Measurements from ENCODE around the gene CR2. TPM values are rescaled to one million over a fixed set of nuclear protein-coding genes. Genes with fewer than 3 reads are reported as not detected.

CR2 gene
- total and polyA plus RNA-seq, 2 of the 4 experiments (the other 2 are of a cell fraction), result not detected

DNA sequence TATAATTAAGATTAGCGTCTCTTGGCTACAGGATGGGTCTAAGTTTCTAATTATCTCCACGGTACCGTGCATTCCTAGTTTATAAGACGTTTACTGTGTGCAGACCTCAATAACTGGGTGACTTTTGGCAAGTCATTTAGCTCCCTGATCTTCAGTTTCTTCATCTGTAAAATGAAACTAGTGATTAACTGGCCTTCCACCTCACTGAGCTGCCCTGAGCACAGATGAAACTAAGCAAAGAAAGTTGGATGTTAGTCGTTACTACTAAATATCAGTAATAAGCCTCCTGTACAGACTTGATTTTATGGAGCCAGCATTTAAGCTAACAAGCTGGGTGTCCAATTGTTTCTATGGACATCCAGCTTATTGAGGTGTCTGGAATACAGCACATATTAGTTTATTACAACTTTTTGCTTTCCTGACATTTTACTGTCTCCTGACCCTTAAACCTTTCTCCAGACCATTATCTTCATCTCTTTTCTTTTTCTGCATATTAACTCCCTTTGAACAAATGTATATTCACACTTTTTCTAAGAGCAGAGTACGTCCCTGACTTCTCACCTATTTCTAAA is 1.1 kb downstream of the CR2 start:
- POLR2A ChIA-PET (ENCODE audit: unreplicated experiment), result no interaction called here
- H3K4me2 ChIP-seq (ENCODE audit: low read depth, low read length), result no peak overlapping the region
- no peak overlapping the region for H3K56ac ChIP-seq (ENCODE audit: extremely low read depth, insufficient read depth, low read length)

More for the DNA sequence above, 1.1 kb downstream of the CR2 start:
- TF ChIP-seq, protein P1, sequence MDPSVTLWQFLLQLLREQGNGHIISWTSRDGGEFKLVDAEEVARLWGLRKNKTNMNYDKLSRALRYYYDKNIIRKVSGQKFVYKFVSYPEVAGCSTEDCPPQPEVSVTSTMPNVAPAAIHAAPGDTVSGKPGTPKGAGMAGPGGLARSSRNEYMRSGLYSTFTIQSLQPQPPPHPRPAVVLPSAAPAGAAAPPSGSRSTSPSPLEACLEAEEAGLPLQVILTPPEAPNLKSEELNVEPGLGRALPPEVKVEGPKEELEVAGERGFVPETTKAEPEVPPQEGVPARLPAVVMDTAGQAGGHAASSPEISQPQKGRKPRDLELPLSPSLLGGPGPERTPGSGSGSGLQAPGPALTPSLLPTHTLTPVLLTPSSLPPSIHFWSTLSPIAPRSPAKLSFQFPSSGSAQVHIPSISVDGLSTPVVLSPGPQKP (IDR thresholded peaks at IDR 0.05; ENCODE audit: borderline replicate concordance, low read depth, low read length), result no peak
- TF ChIP-seq CHD1 (IDR thresholded peaks at IDR 0.05; ENCODE audit: low read depth, low read length) (no peak), MXI1 (IDR thresholded peaks at IDR 0.05; ENCODE audit: borderline replicate concordance, low read depth, low read length) (no peak), POLR2A (IDR thresholded peaks at IDR 0.05; ENCODE audit: low read depth, low read length) (no peak), RAD21 (IDR thresholded peaks at IDR 0.05; ENCODE audit: low read length) (no peak), SMC3 (IDR thresholded peaks at IDR 0.05; ENCODE audit: low read depth, low read length) (no peak)
- Histone ChIP-seq H3K9me1 (ENCODE audit: insufficient read depth, low read length) (no peaks in the 10 kb centered on the region), H4K20me1 (ENCODE audit: insufficient read depth, low read length) (no peaks in the 10 kb centered on the region), H3K79me1 (ENCODE audit: low read depth in 1 of 2, low read length in 2 of 2) (no peaks in the 10 kb centered on the region), H3K27ac (ENCODE audit: insufficient read depth, low read length) (no peak overlapping the region), H3K18ac (ENCODE audit: low read depth, low read length) (no peak overlapping the region), H2BK20ac (ENCODE audit: low read depth, low read length) (no peak overlapping the region), H3K4ac (ENCODE audit: low read depth, low read length) (no peak overlapping the region), H3K23ac (ENCODE audit: low read depth, low read length) (no peak overlapping the region), H2BK15ac (ENCODE audit: low read depth, low read length) (no peak overlapping the region), H3K14ac (replicated peaks; ENCODE audit: low read depth, low read length) (no peak overlapping the region), H2AK9ac (replicated peaks; ENCODE audit: low read depth, low read length, poor library complexity) (no peak overlapping the region), H2AK5ac (ENCODE audit: low read depth, low read length) (no peak overlapping the region), H3K9me3 (ENCODE audit: control insufficient read depth, insufficient read depth, low read length) (no peaks in the 10 kb centered on the region), H3K9ac (ENCODE audit: low read depth, low read length) (no peak overlapping the region), H3K4me1 (ENCODE audit: control insufficient read depth, insufficient read depth, low read length) (peaks cover 2% of the 10 kb centered on the region; the same call in 1 of the 2 replicates), H2BK120ac (ENCODE audit: low read depth, low read length) (no peak overlapping the region), H4K5ac (ENCODE audit: low read depth, low read length) (no peak overlapping the region), H4K8ac (ENCODE audit: low read depth in 2 of 2, low read length in 2 of 2) (no peak overlapping the region), H2AFZ (replicated peaks; ENCODE audit: low read length, poor library complexity) (no peak overlapping the region), H3K27me3 (ENCODE audit: control insufficient read depth, insufficient read depth, low read length) (peaks cover 26% of the 10 kb centered on the region), H4K91ac (ENCODE audit: insufficient read depth, low read depth, low read length) (no peak overlapping the region), H3K4me3 (ENCODE audit: insufficient read depth, low read depth, low read length) (no peak overlapping the region), H3K36me3 (ENCODE audit: control insufficient read depth, insufficient read depth, low read length) (no peaks in the 10 kb centered on the region), H2BK5ac (ENCODE audit: low read depth, low read length, poor library complexity, severe bottlenecking) (no peak overlapping the region)
- no peak for ATAC-seq (ENCODE audit: low read depth)
- in situ Hi-C loops (cut with MboI; ENCODE audit: low sequenced_read_pairs) (no loop called here), intact Hi-C loops (cut with micrococcal nuclease) (no loop called here), dilution Hi-C loops (cut with HindIII; ENCODE audit: low sequenced_read_pairs, unreplicated experiment) (no loop called here)
- BruUV-seq (replicated peaks), result no TSS peak
- CTCF ChIA-PET, result interaction anchor here (0.6 kb wide), 1 partner anchor 1815 kb away, joined by 3 read pairs; no protein-coding TSS in a partner anchor
- DNase-seq, result no peak
- 14% methylated on average over 2 of the region's 6 CpGs; no CpG with 5 or more reads in 1 of the 2 experiments for WGBS, 2 experiments (ENCODE audit: extremely low coverage in 2 of 2, insufficient read length in 1 of 2)

All from IMR-90 (cell line).